Hematopoietic multipotent progenitor cell treated with erythropoietin and hydrocortisone succinate and interleukin-3 and kit ligand, for 8 days (in vitro differentiated cells): ENCODE data around the gene STXBP1.
"Not testable (repeated sequence)": the region's sequence is repeated elsewhere in the genome, so short reads cannot be mapped to it uniquely, and the experiment has no call there.

Experiments used
- DNase-seq: peaks from one replicate; pipeline ENCODE4 v3.0.0-alpha.2; 2015

Gene STXBP1

DNA sequence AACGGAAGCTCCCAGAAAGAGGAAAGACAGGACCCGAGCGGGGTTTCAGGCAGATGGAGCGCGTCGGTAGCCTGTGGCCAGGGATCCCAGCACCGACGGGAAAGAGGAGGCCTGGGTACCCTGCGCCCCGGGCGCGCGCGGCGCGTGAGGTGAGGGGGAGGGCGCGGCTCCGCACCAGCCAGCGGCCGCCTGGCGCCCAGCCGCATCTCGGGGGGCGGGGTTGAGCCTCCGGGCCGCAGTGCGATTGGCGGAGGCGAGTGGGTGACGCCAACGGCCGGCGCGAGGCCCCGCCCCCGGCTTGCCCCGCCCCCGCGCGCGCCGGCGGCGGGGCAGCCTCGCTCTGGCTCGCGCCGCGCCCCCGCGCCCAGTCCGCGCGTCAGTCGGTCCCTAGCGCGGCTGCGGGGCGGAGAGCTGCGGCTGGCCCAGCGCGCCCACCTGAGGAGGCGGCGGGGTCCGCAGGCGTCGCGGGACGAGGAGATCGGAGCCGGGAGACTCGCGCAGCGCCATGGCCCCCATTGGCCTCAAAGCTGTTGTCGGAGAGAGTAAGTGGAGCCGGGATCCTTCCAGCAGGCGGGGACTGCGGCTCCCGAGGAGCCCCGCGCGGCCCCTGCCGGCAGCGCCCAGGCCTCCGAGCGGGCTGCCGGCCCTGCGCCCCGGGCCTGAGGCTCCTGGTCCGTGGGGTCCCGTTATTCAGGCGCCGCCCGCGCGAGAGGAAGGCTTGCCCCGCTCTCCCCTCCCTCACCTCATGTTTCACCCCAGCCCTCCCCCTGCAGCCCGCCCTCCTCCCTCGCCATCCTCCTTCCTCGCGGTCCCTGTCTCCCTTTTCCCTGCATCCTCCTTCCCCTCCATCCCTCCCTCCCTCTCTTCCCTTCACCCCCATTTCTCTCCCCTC lies at the start of gene STXBP1:
STXBP1 (plus strand) TSS at position 379 of the 892 bp plus-strand sequence; CDS start at position 506, 127 bp downstream.
- peak; percentile 83 for DNase-seq

DNA sequence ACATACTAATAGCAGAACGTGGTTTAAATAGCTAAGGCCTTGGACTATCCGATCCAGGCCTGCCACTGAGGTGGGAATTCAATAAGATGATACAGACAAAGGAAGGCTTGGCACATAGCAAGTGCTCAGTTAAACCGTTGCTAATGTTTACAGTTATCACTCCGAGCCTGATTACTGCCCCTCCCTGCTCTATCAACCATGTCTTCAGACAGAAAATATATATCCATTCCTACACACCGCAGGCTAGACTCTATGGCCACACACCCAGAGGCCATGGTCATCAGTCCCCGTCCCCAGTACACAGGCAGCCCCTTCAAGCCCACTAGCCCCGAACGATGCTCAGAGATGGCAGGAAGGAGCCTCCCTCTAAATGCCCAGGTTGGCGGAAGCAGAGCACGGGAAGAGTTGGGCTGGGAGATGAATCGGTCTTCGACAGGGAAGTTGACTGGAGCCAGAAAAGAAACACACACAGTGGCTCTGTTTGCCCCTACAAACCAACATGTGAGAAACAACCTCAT lies 49.7 kb upstream of the STXBP1 start:
- peak; percentile 65 for DNase-seq

DNA sequence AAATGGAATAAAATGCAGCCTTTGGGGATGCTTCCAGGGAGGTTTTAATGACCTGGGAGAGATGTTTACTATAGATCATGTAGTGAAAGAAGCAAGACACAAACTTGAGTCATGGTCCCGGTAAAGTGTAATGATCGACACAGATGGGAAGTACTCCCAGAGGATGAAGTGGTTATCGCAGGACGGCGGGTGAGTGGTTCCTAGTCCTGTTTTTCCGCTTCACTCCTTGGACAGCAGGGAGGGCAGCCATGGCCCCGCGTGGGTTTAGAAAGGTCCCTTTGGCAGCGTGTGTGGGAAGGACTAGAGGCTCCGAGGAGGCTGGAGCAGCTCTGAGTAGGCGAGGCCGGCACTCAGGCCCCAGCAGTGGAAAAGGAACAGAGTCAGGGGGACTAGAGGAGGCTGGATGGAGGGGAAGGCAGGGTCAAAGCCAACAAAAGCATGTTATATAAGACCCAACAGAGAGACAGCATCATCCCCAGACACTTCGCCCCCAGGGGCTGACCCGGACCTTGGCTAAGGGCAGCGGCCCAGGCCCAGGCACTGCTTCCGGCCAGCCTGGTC lies 49.2 kb upstream of the STXBP1 start:
- no peak for DNase-seq

DNA sequence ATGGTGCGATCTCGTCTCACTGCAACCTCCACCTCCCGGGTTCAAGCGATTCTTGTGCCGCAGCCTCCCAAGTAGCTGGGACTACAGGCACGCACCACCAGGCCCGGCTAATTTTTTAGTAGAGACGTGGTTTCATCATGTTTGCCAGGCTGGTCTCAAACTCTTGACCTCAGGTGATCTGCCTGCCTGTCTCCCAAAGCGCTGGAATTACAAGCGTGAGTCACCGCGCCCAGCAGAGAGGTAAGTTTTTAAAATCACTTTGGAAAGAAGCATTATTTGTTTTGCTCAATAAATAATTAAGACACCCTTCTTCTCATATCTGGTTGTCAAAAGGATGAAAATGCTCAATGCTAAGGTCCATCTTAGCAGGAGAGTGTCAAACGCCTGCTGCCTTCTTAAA lies 48.5 kb upstream of the STXBP1 start:
- DNase-seq, result no peak

DNA sequence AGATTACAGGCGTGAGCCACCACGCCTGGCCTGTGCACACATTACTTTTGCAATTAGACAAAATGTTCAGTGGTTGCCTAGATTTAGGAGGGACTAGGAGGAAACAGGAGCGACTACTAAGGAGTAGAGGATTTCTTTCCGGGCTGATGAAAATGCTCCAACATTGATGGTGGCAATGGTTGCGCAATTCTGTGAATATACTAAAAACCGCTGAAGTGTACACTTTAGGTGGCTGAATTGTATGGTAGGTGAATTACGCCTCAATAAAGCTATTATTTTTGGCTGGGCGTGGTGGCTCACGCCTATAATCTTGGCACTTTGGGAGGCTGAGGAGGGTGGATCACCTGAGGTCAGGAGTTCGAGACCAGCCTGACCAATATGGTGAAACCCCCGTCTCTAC lies 46.8 kb upstream of the STXBP1 start:
- no peak for DNase-seq

DNA sequence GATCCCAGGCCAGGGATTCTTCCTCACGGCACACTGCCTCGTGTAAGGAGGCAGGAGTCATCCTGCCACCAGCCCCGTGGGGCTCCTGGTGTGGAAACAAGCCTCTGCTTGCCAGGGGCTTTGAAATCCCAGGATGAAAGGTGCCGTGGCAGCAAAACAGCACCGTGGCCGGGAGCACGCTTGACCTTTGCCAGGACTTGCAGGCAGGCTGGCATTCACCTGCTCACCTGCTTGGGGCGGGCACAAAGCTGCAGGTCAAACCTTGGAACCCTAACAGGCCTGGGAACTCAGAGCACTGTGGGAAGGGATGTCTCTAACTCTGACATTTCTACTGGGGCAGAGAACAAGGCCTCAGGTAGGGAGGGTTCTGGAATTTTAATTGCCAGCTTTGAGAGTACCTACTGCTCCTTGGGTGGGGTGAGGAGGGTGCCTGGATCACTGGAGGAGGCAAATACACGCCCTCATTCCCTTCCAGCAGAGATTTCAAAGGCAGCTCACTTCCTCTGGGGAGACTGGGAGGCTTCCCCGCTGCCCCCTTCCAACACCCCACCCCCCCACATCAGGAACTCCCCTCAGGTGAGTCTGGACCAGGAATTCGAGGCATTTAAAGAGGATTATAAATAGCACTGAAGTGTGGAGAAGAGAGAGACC lies 45.6 kb upstream of the STXBP1 start:
- no peak for DNase-seq

DNA sequence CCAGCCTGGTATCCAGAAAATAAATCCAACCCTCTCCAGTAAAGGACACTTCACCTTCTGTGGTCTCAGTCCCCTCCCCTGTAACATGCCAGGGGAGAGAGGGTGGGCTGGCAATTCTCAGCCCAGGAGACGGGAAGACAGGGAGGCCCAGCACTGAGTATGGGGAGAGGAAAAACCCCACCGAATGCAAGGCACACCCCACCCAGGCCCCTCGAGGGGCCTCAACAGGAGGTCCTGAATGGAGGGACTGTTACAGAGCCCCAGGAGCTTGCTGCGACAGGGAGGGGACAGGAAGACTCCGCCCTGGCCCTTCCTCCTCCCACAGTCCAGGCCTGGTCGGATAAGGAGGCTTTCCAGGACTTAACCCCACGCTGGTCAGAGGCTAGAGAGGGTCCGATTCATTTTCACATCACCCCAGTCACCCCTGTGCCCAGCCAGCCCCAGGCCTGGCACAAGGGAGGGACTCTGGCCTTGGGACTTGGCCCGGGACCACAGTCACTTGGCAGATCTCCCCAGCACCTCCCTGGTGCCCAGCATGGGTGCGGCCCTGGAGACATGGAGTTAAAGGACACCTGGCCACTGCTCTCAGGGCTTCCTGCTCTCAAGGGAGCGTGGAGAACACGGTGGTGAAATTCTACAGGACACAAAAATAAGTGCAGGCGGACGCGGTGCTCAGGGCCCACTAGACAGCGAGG lies 44.9 kb upstream of the STXBP1 start:
- DNase-seq, result peak; percentile 68

DNA sequence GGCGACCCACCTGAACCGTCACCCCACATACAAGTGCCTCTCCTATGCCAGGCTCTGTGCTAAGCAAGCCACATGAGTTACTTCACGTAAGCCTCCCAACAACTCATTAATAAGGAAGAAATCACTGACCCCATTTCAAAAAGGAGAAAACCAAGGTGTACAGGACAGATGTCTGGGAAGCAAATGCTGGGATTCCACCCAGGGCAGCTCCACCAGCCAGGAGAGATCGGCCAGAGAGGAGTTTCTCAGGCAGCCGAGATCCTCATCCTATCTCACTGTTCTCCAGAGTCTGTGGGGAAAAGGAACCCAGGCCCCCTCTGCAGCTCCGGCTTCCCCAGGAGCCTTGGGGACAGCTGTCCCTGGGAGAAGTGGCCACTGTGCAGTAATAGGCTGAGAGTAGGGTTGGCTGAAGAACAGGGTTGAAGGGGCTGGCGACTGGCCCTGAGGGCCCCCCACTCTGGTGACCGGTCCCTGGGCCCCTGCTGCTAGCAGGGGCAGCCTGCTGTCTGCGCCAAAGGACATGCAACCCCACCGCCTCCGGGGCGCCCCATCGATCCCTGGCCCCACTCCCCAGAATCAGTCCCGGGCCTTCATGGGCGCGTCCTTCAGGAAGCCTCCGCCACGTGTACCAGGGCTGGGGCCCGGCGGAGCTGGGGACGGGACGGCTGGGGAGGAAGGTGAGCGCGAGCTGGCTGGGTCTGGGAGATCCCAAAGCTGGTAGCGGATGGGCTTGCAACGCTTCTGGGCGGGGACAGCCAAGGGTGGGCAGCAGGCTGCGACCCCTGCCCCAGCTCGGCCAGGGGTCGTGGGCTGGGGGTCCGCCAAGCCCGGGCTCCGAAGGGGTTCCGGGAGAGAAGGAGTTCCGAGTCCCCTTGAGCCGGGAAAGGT lies 44.1 kb upstream of the STXBP1 start:
- peak; percentile 31 for DNase-seq

DNA sequence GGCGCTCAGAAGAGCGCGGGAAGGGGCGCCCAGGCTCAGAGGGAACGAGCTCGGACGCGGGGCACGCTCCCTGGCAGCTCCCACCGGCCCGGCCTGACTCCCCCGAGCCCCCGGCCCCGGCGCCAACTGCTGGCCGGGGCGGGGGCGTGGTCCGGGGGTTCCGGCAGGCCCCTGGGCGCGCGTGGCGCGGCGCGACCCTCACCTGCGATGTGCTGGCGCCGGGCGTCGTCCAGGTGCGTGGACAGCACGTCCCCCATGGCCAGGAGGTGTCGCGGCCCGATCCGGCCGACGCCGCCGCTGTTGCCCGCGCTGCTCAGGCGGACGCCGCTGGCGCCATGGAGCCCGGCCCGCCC lies 43.5 kb upstream of the STXBP1 start:
- no peak for DNase-seq

DNA sequence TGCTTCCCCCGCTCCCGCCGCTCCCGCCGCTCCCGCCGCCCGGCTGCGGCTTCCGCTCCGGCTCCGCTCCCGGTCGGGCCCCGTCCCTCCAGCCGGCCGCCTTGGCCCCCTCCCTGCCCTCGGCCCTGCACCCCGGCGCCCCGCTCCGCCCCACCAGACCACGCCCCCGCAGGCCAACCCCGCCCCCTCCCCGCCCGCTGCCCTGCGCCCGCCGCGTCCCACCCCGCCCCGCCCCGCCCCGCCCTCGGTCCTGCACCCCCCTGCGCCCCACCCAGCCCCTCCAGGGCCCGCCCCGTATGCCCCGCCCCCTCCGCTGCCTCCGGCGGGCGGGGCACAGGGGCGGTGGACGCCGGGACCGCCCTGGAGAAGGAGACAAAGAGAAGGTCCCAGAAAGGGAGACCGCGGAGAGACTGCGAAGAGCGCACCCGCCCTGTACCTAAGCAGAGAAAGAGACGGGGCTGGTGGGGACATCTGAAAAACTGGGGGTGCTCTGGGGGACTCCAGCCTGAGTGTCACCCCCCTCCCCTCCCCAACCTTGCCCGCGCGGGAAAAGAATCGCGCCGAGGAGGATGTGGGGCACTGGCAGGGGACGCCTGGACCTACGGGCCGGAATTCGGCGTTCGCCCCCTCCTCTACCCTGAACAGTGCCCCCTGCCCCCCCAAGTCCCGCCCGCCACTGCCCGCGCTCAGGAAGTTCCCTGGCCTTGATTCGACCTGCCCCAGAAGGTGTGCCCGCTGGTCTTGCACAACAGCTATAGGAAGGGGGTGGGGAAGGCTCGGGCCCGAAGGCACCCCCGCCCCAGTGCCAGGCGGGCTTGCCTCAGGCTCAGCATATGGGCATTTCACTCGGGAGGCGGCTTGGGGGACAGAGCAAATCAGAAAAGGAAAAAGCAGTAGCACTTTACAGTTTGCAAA lies 42.8 kb upstream of the STXBP1 start:
- DNase-seq, result peak; percentile 78

DNA sequence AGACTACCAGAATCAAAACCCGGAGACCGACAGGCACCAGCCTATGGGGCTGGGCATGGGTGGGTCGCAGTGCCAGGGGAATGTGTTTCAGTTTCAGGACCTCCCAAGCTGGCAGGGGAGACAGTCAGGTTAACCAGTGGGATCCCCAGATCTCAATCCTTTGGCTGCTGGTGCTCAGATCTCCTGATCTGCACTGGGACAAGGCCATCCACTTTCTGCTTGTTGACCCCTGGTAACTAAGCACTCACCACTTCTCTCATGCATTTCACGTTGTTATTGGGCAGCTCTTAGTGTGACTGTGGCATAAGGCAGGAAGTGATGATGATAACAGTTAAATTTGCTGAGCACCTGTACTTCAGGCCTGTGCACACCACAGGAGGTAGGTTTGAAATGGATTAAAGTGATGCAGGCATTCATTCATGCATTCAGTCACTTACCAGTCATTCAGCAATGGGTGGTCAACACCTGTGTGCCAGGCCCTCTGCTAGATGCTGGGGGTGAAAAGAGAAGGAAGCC lies 42.1 kb upstream of the STXBP1 start:
- DNase-seq, result no peak

DNA sequence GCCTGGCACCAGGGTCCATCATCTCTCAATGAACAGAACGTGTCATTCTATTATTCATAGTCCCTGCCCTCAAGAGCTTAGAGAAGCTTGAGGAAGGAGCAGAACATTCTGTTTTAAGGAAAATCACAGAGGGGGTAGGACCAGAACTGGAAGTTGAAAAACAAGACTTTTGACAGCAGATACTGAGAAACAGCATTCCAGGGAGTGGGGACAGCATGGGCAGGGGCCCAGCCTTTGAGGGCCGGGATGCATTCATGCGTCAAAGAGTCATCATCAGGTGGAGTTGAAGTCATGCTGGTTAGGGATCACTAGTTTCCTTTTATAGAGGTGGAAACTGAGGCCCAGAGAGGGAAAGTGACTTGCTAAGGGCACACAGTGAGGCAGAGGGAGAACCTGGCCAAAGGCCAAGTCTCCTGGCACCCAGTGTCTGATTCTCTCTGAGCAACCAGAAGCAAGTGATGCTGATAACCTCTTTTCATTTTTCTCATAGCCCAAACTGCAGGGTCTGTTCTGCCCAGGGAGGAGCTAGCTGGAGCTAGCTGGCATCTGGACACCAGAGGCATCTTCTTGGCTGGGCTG lies 41.5 kb upstream of the STXBP1 start:
- DNase-seq, result peak; percentile 51

DNA sequence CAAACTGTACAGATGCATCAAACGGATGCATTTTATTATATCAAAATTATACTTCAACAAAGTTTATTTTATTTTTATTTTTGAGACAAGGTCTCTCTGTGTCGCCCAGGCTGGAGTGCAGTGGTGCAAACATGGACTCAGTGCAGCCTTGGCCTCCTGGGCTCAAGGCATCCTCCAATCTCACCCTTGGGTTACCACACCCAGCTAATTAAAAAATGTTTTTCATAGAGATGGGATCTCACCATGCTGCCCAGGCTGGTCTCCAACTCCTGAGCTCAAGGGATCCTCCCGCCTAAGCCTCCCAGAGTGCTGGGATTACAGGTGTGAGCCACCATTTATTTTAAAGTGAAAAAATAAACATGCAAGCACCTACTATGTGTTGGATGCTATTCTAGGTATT lies 40.1 kb upstream of the STXBP1 start:
- DNase-seq, result no peak

DNA sequence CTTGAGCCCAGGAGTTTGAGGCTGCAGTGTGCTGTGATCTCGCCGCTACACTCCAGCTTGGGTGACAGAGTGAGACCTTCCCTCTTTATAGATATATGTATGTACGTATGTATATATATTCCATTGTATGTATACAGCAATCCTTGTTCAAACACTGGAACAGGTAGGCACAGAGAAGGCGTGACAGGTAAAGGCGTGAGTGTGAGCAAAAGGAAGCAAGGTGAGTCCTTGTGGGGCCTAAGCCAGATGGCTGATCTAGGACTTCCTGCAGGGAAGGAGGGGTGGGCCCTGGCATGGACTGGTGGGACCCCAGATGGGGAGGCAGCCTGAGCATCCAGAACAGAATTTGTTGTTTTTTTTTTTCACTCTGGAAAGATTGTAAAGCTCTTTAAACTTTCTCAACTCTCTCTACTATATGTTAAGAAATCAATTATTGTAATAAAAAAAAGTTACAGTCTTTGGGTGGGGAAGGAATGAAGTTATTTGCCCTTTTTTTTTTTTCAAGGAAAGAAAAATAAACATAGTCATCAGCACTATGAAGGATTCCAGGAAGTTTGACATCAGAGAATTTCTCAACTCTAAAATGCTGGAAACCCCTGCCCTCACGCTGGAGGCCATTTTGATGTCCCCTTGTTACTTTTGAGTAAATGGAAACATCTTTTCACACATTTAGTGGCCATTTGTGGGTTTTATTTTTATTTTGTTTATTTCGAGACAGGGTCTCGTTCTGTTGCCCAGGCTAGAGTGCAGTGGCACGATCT lies 38.9 kb upstream of the STXBP1 start:
- DNase-seq, result no peak

DNA sequence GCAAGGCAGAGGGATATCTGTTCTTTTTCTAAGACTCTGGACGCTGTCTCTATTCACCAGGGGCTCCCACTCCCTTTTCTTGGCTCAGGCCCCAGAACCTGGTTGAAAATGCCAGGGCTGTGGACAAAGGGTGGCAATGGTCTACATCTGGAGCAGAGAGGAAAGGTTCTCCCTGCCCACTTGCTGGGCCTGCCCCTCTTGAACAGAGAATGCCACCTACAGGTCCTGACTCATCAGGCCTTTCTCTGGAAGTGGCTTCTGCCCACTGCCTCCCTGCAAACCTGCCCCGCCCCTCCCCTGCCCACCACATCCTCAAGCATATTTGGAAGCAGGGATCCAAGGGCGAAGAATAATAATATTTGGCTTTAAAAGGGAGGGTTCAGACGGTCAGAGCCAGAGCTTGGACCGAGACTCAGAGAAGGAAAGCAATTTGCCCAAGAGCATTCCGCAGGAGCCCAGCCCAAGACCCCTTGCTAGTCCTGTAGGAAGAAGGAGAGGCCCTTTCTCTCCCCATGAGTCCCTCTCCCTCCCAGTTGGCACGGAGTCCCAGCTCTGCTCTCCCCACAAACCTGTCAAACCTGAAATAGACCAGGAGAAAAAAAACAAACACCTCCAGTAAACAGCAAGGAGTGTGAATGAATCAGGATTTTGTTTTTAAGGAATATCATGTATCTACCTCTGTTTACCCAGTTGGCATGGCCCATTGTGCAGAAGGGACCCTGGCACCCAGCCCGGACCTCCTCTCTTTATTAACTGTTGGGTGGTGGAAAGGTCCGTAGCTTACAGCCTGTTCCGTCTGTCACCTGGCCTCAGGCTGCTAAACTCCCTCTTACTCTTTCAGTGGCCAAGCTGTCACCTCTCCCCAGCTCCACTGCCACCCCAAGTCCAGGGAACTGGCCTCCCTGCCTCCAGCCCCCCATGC lies 37.7 kb upstream of the STXBP1 start:
- DNase-seq, result peak; percentile 32

DNA sequence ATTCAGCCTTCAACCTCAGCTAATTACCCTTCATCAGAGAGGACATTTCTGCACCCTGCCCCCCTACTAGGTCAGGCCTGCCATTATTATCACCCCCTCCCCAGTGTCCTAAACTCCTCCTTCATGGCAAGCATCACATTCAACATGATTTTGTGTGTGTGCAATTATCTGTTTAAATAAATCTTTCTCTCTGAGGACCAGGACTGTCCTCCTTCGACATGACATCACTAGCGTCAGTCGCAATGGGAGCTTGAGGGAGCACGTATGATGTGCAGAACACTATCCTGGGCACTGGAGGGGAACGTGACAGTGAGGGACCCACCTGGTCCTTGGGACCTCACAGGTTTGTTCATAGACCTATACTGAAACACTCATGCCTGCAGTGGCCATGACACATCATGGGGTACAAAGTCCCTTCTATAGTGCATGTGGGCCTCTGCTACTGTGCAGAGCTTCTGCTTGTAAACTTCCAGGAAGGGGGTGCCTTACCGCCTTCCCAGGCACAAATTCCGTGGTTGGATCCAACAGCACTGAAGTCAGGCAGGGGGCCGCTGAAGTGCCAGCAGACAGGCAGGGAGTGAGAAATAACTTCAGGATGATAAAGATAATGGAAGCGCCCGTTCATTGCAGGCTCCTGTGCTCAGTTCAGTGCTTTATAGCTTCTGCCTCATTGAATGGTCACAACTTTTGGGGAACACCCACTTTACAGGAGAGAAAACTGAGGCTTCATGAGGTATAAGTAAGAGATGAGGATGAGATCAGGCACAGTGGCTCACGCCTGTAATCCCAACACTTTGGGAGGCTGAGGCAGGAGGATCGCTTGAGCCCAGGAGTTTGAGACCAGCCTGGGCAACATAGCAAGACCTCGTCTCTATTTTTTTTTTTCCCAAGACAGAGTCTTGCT lies 36.0 kb upstream of the STXBP1 start:
- no peak for DNase-seq

DNA sequence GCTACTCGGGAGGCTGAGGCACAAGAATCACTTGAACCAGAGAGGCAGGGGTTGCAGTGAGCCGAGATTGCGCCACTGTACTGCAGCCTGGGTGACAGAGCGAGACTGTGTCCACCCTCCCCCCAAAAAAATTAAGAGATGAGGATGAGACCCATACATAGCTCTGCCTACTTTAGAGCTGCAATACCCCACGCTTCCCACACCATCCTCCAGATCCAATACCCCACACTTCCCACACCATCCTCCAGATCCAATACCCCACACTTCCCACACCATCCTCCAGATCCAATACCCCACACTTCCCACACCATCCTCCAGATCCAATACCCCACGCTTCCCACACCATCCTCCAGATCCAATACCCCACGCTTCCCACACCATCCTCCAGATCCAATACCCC lies 34.9 kb upstream of the STXBP1 start:
- DNase-seq, result not testable (repeated sequence)

DNA sequence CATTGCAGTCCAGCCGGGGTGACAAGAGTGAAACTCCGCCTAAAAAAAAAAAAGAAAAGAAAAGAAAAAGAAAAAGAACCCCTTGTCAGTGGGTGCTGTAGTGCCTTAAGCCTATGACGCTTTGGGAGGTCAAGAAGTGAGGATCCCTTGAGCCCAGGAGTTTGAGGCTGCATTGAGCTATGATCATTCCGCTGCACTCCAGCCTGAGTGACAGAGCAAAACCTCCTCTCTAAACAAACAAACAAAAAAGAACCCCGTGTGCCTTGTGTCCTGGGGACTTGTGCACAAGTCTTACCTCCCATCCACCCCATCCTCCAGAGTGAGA lies 33.5 kb upstream of the STXBP1 start:
- no peak for DNase-seq
